T-helper 1 cell treated with Interleukin-12 subunit alpha and Interleukin-12 subunit beta and Interleukin-4 antibody, amounts not matched to agents 30 ng/mL and 1 ng/mL, for 36 hours (primary cell): ENCODE results near the gene HERC2. TPM values are rescaled to one million over a fixed set of nuclear protein-coding genes. Genes with fewer than 3 reads are reported as not detected.
"Not testable (repeated sequence)": the region's sequence is repeated elsewhere in the genome, so short reads cannot be mapped to it uniquely, and the experiment has no call there.

Source experiments
- intact Hi-C: fragments of 100-400 bp; cut with micrococcal nuclease; formaldehyde crosslinking; loops from one replicate; pipeline ENCODE4 v1.15.1; 2024
- total RNA-seq: library from RNA; stranded (reverse); gene quantifications from 2 replicates; pipeline ENCODE4 v1.2.3, GENCODE V29; 2022

HERC2 gene
- total RNA-seq, 1 donor from 2014 or later: 48.9 TPM

- intact Hi-C loops: not testable (repeated sequence)
These were observed 92.9 kb downstream of the HERC2 start for GRCh38 chr15:28228990-28229640.

DNA sequence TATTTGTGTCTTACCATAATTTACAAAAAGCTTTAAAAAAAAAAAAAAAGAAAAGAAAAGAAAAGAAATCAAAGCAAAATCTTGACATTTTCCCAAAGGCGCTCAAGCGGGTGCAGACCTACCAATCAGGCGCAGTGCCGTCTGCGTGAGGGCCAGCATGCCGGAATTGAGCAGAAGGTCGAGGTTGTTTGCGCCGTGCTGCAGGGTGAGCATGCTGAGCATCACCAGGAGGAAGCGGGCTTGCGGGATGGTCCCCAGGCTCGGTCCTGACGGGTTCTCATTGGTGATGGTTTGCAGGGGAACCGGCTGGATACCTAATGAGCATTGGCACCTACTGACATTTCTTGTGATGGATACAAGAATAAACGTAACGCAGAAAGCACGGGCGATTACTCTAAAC is 93.9 kb downstream of the HERC2 start:
- intact Hi-C loops: no loop called here

DNA sequence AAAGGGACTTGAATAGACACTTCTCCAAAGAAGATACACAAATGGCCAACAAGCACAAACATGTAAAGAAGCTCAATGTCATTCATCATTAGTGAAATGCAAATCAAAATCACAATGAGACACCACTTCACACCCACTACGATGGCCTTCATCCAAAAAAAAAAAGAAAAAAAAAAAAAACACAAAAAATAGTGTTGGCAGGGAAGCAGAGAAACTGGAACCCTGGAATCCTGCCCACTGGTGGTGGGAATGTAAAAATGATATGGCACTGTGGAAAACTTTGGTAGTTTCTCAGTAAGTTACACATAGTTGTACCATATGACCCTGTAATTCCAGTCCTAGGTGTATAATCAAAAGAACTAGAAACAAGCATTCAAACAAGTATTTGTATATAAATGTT is 94.7 kb downstream of the HERC2 start:
- intact Hi-C loops: loop anchor here (2.0 kb wide), 1 partner anchor 101 kb away; no protein-coding TSS in a partner anchor

DNA sequence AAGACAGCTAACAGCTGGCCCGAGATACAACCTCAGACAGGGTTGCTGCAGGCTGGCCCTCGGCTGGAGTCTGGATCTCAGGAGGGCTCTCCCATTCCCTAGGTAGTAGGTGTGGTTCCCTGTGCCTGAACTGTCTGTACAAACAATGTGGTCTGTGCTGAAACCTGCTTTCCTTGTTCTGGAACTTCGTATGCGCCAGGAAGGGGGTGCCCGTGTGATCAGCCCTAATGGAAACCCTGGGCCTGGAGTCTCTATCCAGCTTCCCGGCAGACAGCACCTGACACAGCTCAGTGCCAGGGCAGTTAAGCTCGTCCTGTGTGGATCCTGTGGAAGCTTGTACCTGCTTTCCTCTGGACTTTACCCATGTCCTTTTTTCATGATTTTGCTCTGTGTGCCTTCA is 99.4 kb downstream of the HERC2 start:
- intact Hi-C loops: not testable (repeated sequence)

- intact Hi-C loops: not testable (repeated sequence)
These were observed 100.3 kb downstream of the HERC2 start for GRCh38 chr15:28221696-28222095.

DNA sequence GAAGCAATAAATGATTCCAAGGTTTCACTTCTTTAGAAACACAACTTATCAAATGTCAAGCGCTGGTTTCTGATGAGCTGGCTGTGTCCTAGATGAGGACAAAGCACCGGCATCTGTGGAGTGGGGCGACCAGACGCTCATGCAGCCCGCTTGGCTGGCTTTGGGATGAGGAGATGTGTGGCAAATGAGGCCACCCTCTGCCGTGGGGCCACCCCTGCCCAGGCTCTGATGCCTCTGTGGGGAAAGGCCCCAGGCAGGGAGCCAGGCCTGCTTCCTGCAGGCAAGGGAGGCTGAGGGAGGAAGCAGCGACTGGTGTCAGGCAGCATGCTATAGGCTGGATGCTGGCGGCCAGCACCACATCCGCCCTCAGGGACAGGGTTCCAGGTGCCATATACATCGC is 102.9 kb downstream of the HERC2 start:
- intact Hi-C loops: no loop called here

DNA sequence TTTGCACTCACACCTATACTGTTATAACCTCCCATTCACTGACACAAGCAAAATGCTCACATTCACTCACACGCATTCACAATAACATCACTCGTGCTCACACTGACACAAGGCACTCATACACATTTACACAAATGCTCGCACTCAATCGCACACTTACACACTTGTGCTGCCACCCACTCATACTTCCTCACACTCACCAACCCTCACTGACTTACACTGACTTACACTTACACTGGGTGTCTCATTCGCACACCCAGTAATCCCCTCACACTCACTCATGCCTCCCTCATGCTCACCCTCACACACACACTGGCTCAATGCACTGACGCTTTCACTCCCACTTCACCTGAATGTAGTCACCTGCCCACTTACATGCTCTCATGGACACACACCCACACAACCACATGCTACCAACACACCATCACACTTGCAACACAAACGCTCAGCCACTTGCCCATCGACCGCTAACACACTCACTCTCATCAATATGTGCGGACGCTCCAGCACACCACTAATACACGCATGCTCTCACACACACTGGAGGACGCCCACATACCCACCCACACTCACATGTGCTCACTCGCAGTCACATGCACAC is 104.9 kb downstream of the HERC2 start:
- intact Hi-C loops: not testable (repeated sequence)

DNA sequence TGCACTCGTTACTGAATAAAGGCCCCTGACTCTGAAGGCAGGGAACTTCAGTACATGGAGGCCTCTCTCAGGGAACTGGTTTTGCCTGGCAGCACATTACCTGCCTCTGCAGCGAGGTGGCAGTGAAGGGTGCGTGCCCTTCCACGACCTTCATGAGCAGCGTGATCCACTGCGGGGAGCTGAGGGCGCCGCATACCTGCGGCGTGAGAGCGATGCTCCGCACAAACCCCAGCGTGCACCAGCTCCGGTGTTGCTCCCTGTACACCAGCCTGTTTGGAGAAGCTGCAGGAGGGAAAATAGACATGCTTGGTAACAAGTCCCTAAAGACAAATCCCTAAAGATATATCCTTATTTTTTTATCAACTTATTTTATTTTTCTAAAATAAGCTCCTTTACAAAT is 106.5 kb downstream of the HERC2 start:
- intact Hi-C loops: not testable (repeated sequence)

GRCh38 chr15:28214006-28214790 is 107.8 kb downstream of the HERC2 start:
- intact Hi-C loops: not testable (repeated sequence)

DNA sequence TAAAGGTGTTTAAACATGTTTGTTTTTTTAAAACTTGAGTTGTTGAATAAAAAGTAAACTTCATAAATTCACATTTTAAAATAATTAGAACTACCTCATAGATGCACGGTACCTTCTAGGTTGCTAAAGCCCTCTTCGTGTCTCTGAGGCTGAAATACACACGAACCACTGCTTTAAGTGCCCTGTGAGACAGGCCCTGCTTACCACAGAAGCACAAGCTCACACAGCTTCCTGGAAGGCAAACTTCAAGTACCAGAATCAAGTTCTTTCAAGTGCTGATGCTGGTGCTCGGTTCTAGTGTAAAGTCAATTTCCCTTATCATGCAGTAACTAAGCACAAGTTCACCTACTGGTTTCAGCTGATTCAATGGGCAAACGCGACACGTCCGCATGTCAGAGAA is 108.6 kb downstream of the HERC2 start:
- intact Hi-C loops: not testable (repeated sequence)

- intact Hi-C loops: no loop called here
These were observed 113.4 kb downstream of the HERC2 start for GRCh38 chr15:28208583-28208982.

DNA sequence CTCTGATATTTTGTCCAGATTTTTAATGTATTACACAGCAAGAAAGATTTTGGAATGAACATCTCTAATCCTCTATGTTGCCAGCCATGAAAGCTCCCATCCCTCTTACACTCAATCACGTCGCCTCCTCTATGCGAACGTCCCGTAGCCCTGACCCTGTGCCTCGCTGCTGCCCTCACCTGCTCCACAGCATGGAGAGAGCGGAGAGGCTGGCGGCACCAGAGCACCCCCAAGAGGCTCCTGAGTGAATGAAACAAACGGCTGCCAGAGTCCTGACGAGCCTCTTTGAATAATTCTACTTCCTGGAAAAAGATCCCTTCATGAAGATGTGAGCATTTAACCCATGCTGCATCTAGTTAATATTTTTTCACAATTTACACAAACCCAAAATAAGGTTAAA is 116.3 kb downstream of the HERC2 start:
- intact Hi-C loops: not testable (repeated sequence)

DNA sequence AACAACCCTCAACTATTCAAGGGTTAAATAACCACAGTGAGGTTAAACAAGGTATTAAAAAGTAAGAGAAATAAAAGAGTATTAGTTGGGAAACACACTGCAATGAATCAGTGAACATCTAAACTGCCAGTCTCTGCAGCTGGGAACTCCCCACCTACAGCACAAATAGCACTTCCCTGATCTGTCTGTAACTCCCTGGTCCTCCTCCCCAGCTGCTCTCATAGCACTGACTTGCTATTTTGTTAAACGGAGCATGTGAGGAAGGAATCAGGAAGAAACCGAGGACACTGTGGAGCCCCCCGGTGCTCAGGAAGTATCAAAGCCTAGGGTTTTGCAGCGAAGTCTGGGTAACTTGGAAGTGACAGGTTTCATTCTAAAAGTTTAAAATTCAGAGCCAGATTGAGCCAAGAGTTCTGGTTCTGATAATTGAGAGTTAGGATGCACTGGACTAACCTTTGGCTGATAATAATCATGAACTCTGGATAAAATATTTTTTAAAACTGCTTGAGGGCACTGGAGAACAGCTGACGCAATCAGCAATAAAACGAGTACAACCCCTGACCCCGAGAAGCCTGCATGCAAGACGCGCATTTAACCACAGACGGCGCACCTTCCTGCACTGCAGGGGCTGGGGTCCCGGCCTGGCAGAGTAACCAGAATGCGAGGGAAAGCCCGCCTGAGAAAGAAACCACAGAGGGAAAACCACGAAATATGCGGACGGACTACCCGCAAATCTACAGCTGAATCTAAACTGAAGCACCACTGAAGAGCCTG is 118.7 kb downstream of the HERC2 start:
- intact Hi-C loops: not testable (repeated sequence)

DNA sequence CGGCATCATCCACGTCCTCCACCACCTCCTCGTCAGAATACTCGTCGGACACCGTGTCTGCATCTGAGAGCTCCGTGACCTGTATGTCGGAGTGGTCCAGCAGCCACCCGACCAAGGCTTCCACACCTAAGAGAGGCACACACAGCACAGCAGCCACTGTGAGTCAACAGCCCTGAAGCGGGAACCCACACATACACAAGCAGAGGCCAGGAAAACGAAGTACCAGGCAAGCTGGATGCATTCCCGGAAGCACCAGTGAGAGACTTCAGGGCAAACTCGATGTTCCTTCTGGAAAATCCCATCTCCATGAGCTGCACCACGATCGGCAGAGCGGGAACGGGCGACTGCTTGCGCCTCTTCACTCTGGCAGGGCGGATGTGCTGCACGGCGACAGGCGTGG is 119.9 kb downstream of the HERC2 start:
- intact Hi-C loops: not testable (repeated sequence)

DNA sequence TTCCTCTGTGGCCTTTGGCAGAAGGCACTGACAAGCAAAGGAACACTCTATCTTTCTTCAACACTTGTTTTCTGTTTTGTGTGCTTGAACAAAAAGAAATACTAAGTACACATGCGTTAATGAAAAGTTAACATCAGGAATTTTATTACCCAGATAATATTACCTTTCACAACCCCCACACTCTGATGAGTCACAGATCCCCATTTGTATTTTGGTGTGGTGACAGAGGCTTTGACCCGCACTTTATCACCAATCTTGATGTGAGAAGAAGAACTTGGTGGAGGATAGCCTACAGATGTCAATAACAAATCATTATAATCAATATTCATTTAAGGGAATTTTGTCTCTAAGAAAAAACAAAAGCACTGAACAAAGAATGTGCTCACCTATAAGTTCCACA is 123.8 kb downstream of the HERC2 start:
- intact Hi-C loops: not testable (repeated sequence)

GRCh38 chr15:28197694-28198093 is 124.3 kb downstream of the HERC2 start:
- intact Hi-C loops: not testable (repeated sequence)

DNA sequence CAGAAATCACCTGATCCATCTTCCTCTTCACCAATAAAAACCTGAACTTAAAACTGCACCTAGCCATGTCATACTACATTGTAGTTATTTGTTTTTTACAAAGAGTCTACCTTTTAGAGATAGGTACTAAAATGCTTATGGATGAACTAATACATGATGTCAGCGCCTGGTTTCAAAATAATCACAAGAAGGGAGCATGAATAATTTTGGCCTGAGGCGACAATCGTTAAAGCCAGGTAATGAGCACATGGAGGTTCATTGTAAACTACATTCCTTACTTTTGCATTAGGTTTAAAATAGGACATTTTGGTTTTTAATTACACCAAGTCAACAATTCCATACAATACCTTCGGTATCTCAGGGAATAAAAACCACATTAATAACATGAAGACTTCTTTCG is 125.4 kb downstream of the HERC2 start:
- intact Hi-C loops: not testable (repeated sequence)

GRCh38 chr15:28192772-28193171 is 129.2 kb downstream of the HERC2 start:
- intact Hi-C loops: no loop called here

GRCh38 chr15:28191832-28192231 is 130.1 kb downstream of the HERC2 start:
- intact Hi-C loops: no loop called here

DNA sequence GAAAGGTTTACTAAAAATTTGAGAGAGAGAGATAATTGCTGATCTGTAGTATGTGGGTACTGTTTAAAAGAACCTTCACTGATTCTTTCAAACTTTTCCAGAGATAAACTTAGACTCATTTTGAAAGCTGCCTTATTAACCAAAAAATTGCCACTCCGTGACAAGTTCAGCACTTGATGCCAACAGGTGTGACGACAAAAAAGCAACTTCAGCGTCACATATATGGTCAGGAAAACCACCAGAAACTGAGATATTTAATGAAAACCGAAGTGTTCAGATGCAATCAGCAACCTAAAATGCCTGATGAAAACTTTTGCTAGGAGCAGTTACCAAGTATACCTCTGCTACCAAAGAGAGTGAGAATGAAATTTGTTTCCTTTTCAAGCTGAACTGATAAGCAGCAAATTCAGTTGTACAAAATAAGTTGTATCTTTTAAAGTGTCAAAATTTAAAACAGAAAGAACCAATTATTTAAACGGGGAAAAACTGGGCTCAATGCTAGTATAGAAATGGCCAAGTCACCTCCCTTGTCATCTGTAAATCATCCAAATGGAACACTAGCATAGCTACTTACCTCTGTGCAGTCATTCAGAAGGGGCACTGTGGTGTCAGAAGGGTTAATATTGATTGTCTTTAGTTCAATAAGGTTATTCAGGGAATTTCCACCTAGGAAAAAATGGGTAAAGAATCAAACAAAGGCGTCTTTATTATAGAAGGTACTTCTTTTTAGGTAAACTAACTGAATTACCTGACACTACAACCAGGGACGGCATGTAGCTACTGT is 131.4 kb downstream of the HERC2 start:
- intact Hi-C loops: no loop called here
